GM21619 (cell line): ENCODE results near the gene LSM14A.
"Not testable (repeated sequence)": the region's sequence is repeated elsewhere in the genome, so short reads cannot be mapped to it uniquely, and the experiment has no call there.

ENCODE experiments used
- ATAC-seq: cut with Tn5 transposase; IDR thresholded peaks from one replicate; pipeline ENCODE4 v1.9.1; 2021; ENCODE audit not compliant: unreplicated experiment

Gene LSM14A

DNA sequence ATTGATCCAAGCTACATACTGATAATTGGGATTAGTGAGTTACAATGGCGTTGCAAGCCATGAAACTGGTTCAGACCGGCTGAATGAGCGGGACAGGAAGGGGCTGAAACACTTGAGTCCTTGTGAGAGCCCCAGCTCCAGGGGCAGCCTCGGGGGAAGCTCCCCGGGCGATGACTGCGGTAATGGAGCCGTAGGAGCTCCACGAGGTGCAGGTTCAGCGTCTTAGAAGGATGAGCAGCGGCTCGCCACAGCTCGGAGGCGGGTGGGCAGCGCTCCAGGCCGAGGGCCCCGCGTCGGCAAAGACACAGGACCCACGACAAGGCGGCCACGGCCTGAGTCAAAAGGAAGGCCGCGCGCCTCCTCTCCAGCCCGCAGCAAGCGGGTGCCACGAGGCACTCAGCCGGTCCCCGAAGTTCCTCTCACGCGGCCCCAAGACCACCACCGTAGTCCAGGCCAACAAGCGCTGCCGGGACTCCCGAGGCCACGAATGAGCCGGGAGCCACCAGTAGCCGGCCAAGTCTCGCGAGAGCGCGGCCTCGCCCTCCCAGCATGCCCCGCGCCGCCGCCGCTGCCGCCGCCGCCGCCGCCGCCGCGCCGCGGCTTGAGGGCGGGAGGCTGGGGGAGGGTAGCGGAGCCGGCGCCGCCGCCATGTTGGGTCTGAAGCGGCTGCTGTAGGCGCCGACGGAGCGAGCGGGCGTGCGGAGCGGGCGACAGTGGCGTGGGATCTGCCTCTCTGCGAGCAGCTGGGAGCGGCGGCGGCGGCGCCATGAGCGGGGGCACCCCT, at the start of gene LSM14A:
LSM14A (plus strand) TSS at position 628 of the 784 bp plus-strand sequence; CDS start at position 767, 139 bp downstream.
- ATAC-seq: peak; percentile 69

DNA sequence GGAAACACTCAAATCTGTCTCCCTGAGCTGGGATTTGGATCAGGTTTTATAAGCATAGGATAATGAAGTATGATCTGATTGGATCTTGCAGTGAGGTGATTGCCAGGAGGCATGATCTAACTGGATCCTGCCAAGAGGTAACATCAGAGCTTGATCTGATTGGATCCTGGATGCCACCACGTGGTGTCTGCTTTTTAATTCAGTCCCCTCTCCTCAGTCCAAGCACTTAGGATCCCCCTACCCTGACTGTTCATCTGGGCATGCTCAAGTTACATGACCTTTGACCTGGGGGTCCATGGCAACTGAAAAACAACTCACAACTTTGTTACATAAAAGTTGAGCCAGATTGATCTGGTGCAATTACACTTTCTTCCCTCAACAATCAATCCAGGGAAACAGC, 47.5 kb upstream of the LSM14A start:
- ATAC-seq: no peak

DNA sequence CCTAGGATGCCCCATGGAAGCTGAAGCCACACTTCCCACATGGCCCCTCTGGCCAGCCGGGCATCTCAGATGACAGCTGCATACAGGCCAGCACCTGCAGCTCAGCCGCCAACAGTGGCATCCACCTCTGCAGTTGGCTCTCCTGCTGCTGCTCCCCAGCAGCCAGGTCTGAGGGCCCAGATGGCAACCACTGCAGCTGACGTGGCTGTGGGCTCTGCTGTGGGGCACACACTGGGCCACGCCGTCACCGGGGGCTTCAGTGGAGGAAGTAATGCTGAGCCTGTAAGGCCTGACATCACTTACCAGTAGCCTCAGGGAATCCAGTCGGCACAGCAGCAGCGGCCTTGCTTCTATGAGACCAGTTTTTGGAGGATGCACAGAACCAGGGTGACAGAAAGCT, 45.3 kb upstream of the LSM14A start:
- ATAC-seq: no peak

DNA sequence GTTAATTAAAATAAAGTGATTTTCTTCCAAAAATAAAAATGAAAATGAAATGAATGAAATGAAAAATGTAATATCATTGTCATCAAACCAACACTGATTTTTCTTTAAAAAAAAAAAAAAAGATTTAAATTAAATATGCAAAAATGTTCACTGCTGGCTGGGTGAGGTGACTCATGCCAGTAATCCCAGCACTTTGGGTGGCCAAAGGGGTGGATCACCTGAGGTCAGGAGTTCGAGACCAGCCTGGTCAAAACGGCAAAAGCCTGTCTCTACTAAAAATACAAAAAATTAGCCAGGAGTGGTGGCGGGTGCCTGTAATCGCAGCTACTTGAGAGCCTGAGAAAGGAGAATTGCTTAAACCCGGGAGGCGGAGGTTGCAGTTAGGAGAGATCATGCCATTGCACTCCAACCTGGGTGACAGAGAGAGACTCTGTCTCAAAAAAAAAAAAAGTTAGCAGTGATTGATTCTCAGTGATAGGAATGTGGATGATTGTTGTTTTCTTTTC, 44.6 kb upstream of the LSM14A start:
- no peak for ATAC-seq

DNA sequence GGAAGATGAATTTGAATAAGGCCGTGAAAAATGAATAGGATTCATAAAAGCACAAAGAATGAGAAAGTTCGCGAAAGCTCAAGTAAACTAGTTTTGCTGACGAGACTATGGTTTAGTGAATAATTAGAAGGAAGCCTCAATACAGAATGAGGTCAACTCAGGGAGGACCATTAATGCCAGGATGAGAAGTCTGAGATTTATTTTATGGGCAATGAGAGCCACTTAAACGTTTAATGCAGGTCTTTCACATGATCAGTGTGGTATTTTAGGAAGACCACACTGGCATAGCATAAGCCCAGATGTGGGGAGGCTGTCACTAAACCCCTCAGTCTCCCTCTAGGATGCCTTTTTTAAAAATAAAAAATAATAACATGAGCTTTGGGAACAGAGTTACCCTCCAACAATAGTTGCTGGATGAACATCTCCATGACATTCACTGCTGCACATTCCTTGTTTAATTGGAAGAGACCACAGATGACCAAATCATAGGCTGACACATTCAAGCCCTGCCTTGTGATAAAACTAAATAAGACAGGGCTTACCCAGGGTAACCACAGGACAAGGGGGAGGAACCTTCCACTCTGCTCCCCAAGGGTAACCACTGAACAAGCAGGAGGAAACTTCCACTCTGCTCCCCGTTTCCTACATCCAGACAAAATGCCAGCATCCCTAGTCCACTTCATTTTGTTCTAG, 43.6 kb upstream of the LSM14A start:
- no peak for ATAC-seq

DNA sequence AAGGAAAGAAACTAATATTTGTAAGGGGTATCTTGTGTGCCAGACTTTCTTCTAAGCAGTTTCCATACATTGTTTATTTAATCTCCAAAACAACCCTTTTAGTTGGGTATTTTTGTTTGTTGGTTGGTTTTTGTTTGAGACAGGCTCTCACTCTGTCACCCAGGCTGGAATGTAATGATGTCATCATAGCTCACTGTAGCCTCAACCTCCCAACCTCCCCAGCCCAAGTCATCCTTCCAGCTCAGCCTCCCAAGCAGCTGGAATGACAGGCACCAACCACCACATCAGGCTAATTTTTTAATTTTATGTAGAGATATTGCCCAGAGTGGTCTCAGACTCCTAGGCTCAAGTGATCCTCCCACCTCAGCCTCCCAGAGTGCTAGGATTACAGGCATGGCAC, 41.2 kb upstream of the LSM14A start:
- ATAC-seq: no peak

DNA sequence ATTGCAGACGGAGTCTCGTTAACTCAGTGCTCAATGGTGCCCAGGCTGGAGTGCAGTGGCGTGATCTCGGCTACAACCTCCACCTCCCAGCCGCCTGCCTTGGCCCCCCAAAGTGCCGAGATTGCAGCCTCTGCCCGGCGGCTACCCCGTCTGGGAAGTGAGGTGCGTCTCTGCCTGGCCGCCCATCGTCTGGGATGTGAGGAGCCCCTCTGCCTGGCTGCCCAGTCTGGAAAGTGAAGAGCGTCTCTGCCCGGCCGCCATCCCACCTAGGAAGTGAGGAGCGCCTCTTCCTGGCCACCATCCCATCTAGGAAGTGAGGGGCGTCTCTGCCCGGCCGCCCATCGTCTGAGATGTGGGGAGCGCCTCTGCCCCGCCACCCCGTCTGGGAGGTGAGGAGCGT, 40.2 kb upstream of the LSM14A start:
- not testable (repeated sequence) for ATAC-seq

DNA sequence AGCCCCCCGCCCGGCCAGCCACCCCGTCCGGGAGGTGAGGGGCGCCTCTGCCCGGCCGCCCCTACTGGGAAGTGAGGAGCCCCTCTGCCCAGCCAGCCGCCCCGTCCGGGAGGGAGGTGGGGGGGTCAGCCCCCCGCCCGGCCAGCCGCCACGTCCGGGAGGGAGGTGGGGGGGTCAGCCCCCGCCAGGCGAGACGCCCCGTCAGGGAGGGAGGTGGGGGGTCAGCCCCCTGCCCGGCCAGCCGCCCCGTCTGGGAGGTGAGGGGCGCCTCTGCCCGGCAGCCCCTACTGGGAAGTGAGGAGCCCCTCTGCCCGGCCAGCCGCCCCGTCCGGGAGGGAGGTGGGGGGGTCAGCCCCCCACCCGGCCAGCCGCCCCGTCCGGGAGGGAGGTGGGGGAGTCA, 39.6 kb upstream of the LSM14A start:
- not testable (repeated sequence) for ATAC-seq

DNA sequence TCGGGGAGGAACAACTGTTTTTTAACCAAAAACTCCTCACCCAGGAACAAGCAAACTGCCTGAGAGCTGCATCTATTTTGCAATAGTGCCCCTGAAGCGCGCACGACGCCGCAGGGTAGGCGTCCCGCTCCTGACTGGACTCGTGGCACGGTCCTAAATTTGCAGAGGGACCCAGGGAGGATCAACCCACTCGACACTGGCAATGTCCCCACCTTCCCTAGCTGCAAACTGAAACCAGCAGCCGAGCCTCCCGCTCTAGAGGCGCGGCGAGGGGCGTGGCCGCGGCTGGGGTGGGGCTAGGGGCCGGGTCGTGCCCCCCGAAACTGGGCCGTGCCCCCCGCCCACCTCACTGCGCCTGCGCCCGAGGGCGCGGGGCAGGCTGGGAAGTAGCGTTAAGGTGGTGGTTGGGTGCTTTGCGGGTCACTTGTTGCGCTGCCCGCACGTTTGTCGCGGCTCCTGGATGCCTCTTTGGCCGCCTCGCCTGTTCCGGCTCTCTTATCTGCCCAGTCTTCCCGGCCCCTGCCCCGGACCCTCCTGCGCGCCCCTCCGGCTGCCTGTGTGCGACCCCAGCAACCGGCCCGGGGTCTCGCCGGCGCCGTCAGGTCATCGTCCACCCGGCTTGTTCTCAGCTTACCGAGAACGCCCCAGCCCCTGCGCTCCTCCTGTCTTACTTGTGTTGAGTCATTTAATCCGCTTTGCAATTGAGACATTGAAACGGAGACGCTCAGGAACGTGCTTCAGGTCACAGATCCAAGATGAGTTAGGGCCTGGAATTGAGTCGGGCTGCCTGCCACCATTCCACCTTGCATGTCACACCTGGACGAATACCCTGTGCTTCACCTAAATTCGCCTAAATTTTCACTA, 37.9 kb upstream of the LSM14A start:
- peak; percentile 90 for ATAC-seq

DNA sequence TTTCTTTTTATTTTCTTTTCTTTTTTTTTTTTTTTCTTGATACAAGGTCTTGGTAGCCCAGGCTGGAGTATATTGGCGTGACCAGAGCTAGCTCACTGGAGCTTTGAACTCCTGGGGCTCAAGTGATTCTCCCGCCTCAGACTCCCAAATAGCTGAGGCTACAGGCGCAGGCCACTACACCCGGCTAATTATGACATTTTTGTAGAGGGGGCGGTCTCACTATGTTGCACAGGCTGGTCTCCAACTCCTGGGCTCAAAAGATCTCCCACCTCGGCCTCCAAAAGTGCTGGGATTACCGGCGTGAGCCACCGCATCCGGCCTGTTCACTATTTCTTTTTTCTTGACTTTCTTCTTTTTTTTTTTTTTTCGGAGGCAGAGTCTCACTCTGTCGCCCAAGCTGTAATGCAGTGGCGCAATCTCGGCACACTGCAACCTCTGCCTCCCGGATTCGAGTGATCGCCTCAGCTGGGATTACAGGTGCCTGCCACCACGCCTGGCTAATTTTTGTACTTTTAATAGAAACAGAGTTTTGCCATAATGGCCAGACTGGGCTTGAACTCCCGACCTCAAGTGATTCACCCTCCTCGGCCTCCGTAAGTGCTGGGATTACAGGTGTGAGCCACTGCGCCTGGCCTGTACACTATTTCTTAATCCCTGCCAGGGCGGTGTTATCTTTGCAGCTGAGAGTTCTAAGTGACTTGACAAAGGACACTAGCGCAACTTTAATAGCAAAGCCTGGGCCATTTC, 37.1 kb upstream of the LSM14A start:
- no peak for ATAC-seq

DNA sequence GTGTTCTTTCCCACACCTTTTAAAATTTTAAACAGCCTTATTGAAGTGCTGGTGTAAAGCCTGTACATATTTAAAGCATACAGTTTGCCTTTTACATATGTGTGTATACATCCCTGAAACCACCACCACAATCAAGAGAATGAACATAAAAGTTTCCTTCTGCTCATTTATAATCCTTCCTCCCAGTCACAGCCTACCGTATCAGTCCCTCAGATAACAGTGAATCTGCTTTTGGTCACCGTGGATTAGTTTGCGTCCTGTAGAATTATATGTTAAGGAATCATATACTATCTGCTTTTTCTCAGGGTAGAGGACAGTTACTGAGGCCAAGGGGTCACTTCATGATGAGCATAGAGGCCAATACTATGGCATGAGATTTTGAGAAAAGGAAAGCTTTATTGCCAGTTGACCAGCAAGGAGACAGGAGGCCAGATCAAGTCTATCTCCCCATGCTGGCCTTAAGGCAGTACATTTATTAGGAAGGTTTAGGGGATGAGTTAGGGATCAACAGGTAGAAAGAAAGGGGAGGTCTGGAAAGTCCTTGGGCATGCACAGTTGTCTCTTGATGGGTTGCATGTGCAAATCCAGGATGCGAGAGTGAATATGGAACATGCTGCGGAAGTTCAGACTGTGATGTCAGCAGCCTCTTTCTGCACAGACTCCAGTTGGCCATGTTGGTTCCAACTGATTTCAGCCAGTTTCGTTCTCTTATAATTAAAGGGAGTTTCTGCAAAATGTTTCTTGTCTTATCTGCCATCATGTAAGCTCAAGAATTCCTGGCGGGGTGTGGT, 36.3 kb upstream of the LSM14A start:
- no peak for ATAC-seq

DNA sequence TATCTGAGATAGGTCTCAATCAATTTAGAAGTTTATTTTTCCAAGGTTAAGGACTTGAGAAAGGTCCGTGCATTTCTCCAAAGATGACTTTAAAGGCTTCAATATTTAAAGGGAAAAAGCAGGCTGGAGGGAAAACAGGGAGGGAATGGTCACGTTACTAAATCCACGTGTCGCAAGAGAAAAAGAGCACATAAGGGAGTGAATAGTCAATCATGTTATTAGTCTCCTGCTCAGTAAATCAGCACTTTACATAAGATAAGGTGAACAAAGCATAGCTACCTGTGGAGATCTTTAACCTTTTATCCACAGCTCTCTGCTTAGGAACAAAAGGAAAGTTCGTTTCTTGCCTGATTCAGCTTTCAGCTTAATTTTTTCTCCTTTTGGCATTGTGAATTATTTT, 31.3 kb upstream of the LSM14A start:
- no peak for ATAC-seq

DNA sequence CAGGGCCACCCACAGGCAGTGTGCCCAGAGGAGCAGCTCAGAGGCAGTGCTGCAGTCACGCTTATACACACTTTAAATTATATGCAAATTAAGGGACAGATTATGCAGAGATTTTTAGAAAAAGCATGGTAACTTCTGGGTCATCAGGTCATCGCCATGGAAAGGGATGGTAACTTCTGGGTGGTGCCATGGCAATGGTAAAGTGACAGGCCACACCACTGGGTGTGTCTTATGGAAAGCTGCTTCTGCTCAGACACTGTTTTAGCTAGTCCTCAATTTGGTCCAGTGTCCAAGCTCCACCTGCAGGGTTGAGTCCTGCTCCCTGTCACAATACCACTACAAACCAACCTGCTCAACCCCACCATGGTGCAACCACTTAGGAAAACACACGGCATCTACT, 29.9 kb upstream of the LSM14A start:
- no peak for ATAC-seq

DNA sequence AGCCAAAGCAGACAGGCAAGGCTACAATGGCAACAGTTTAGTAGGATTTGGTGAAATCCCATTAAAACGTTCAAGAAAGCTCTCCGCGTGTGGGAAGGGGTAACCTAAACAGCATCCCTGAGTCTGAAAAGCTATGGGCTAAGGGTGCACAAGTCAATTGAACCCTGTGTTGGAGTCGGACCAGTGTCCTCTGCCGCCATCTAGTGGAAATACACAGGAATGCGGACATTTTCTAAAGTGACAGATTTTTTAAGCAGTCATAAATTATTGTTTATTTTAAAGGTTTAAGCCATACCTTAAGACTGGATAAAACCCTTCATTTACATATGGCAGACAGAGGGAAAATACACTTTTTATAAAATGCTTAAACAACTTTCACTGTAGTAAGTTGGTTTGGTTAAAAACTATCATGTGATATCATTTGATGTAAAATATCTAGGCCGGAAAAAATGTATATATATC, 26.5 kb upstream of the LSM14A start:
- no peak for ATAC-seq

DNA sequence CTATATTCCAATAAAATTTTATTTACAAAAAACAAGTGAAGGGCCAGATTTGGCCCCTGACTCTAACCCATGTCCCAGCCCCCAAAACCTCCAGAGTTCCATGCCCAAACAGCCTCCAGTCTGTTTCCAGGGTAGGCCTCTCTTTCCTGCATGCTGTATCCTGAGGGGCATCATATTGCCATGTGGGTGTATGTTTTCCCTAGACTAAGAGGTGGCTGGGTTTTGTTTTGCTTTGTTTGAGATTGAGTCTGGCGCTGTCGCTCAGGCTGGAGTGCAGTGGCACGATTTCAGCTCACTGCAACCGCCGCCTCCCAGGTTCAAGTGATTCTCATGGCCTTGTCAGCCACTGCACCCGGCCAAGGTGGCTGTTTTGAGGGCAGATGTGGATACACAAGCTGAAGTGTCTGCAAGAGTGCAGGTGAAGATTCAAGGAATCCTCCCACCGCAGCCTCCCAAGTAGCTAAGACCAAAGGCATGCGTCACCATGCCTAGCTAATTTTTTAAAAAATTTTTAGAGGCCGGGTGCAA, 23.6 kb upstream of the LSM14A start:
- no peak for ATAC-seq

DNA sequence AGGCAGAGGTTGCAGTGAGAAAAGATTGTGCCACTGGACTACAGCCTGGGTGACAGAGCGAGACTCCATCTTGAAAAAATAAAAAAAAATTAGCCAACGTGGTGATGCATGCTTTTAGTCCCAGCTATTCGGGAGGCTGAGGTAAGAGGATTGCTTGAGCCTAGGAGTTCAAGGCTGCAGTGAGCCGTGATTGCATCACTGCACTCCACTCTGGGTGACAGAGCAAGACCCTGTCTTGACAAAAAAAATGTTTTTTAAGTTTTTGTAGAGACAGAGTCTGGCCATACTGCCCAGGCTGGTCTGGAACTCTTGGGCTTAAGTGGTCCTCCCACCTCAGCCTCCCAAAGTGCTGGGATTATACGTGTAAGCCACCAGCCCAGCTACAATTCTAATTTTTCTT, 22.4 kb upstream of the LSM14A start:
- no peak for ATAC-seq

DNA sequence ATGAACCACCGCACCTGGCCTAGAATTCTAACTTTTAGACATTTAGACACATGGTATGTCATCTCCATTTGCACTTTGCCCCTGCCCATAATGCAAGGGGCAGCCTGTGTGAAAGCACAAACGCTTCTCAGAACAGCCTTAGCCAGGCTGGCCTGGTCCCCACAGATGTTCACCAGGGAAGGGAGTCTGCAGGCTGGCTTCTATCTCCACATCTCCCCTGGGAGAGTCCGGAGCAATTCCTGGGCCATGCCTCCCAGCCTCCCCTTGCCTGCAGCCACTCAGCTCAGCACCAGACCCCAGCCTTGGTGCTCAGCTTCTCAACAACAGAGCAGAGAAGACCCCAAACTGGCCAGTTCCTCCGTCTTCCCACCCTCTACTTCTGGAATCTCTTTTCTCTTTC, 21.7 kb upstream of the LSM14A start:
- no peak for ATAC-seq

DNA sequence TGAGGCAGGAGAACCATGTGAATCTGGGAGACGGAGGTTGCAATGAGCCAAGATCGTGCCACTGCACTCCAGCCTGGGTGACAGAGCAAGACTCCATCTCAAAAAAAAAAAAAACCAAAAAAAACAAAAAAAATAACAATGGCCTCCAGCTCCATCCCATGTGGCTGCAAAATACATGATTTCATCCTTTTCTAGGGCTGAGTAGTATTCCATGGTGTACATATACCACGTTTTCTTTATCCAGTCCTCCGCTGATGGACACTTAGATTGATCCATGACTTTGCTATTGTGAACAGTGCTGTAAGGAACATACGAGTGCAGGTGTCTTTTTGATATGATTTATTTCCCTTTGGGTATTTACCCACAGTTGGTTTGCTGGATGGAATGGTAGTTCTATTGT, 20.9 kb upstream of the LSM14A start:
- no peak for ATAC-seq

DNA sequence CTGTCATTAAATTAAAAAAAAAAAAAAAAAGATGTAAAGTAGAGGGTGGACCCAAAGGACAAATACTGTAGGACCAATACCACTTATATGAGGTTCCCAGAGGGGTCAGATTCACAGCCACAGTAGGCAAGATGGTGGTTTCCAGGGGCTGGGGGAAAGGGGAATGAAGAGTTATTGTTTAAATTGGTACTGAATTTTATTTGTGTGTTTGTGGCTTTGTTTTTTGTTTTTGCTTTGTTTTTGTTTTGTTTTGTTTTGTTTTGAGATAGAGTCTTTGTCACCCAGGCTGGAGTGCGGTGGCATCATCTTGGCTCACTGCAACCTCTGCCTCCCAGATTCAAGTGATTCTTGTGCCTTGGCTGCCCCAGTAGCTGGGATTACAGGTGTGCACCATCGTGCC, 17.9 kb upstream of the LSM14A start:
- no peak for ATAC-seq

DNA sequence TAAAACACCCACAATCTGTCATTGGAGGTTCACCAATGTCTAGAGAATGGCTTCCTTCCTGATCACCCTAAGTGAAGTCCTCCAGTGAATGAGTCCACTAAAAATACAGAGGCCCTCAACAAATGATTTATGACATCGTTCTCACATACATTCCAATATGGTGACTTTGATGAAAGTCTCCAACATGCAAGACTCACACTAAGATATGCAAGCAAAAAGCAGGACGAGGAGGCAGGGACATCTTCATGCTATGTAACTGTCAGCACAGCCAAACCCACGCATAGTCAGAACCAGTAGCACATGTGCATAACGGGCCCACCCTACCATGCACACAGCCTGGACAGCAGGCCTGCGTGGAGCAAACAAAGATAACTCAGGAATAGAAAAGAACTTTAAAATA, 16.6 kb upstream of the LSM14A start:
- no peak for ATAC-seq
